ENCODE data around the gene PRX. TPM values are rescaled to one million over a fixed set of nuclear protein-coding genes. Genes with fewer than 3 reads are reported as not detected.

Gene PRX
- total RNA-seq, 2 experiments from 2014 or later = 1.0 to 1.4 TPM

DNA sequence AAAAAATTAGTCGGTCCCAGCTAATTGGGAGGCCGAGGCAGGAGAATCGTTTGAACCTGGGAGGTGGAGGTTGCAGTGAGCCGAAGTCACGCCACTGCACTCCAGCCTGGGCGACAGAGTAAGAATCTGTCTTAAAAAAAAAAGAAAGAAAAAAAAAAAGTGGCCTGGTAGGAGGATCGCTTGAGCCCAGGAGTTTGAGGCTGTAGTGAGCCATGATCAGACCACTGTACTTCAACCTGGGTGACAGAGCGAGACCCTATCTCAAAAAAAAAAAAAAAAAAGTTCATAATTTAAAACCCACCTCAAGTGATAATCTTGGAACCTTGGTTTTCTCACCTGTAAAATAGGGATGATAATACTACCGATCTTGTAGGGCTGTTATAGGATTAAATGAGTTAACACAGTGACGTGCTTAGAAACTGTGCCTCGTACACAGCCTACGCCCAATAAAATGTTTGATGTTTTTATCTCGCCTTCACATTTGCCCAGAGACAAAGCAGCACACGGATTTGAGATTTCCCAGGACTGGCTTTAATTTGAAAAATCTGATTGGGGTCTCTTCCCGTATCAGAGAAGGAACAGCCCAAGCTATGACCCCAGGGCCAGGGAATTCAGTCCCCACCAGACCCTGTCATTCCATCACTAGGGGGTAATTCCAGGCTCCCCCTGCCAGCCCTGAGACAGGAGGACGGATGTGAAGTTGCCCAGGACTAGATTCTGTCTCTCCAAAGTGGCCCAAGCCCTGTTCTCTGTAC lies 9.0 kb upstream of the PRX start:
- CTCF ChIA-PET = interaction anchor here (1.2 to 2.6 kb wide), 2 partner anchors 10 to 42 kb away, joined by 4 to 14 read pairs; partner anchors contain the start of gene BLVRB
- Mint-ChIP-seq H3K4me1 (peaks cover 28% of the 10 kb centered on the region), H3K9me3 (ENCODE audit: low read depth) (no peaks in the 10 kb centered on the region), H3K4me3 (peak overlapping the region; percentile 76), H3K27ac (peak overlapping the region; percentile 90), H3K36me3 (ENCODE audit: low read depth) (peaks cover 20% of the 10 kb centered on the region), H3K27me3 (no peaks in the 10 kb centered on the region)
- intact Hi-C loops (cut with DNase I, micrococcal nuclease) = loop anchor here (1.0 to 2.0 kb wide), 8 partner anchors 17 to 329 kb away; partner anchors contain the start of genes ACTMAP (in 1 of the 2), BLVRB (in 1 of the 2), C19orf47 (in 1 of the 2) and PLD3 (in 1 of the 2)
- DNase-seq (no peak), ATAC-seq (no peak)
- POLR2A ChIA-PET = interaction anchor here (0.5 to 1.7 kb wide), 2 partner anchors 19 to 333 kb away, joined by 4 to 7 read pairs; no protein-coding TSS in a partner anchor

- peak; percentile 84 for DNase-seq
- POLR2A ChIA-PET = interaction anchor here (0.5 to 1.7 kb wide), 7 partner anchors 17 to 843 kb away, joined by 3 to 7 read pairs (median 3); partner anchors contain the start of gene BLVRB
- Mint-ChIP-seq H3K4me1 (peaks cover 28% of the 10 kb centered on the region), H3K9me3 (ENCODE audit: low read depth) (no peaks in the 10 kb centered on the region), H3K27me3 (no peaks in the 10 kb centered on the region), H3K36me3 (ENCODE audit: low read depth) (peaks cover 20% of the 10 kb centered on the region), H3K4me3 (peak overlapping the region; percentile 76), H3K27ac (peak overlapping the region; percentile 90)
- intact Hi-C loops (cut with DNase I, micrococcal nuclease) = loop anchor here (1.0 to 2.0 kb wide), 8 partner anchors 16 to 330 kb away; partner anchors contain the start of genes ACTMAP (in 1 of the 2), BLVRB (in 1 of the 2), C19orf47 (in 1 of the 2) and PLD3 (in 1 of the 2)
- peak; percentile 39 for ATAC-seq
- CTCF ChIA-PET = interaction anchor here (0.5 to 1.3 kb wide), 21 partner anchors 10 to 150 kb away, joined by 3 to 11 read pairs (median 4); partner anchors contain the start of genes BLVRB and SERTAD3
Observed at GRCh38 chr19:40420766-40421765, 7.9 kb upstream of the PRX start.

DNA sequence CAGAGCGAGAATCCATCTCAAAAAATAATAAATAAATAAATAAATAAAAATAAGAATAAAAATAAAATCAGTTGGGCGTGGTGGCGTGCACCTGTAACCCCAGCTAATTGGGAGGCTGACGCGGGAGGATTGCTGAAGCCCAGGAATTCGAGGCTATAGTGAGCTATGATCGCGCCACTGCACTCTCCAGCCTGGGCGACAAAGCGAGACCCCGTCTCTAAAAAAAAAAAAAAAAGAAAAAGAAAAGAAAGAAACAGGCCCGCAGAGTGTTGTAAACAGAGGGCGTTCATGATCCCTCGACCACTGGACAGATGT lies 7.2 kb upstream of the PRX start:
- DNase-seq (no peak), ATAC-seq (no peak)
- Mint-ChIP-seq H3K36me3 (ENCODE audit: low read depth) (peaks cover 20% of the 10 kb centered on the region), H3K4me1 (peaks cover 24% of the 10 kb centered on the region), H3K9me3 (ENCODE audit: low read depth) (no peaks in the 10 kb centered on the region), H3K27me3 (no peaks in the 10 kb centered on the region), H3K4me3 (peak overlapping the region; percentile 76), H3K27ac (peak overlapping the region; percentile 83)
- POLR2A ChIA-PET = interaction anchor here (0.5 to 1.7 kb wide), 5 partner anchors 17 to 195 kb away, joined by 3 to 7 read pairs (median 3); partner anchors contain the start of gene BLVRB
- intact Hi-C loops (cut with DNase I, micrococcal nuclease) = loop anchor here (2.0 kb wide), 4 partner anchors 16 to 330 kb away; partner anchors contain the start of genes ACTMAP (in 1 of the 2) and SNRPA (in 1 of the 2)
- CTCF ChIA-PET = interaction anchor here (0.6 to 1.3 kb wide), 19 partner anchors 11 to 507 kb away, joined by 3 to 11 read pairs (median 4); partner anchors contain the start of genes BLVRB and SERTAD3

DNA sequence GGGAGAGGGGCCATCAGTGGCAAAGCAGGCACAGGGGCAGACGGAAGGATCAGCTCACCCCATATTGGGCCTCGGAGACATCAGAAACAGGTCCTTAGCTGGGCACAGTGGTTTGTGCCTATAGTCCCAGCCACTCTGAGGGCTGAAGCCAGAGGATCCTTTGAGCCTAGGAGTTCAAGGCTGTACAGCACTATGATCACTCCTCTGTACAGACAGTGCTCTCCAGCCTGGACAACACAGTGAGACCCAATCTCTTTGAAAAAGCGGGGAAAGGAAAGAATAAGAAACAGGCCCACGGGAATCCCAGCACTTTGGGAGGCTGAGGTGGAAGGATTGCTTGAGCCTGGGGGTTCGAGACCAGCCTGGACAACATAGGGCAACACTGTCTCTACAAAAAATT lies 6.6 kb upstream of the PRX start:
- CTCF ChIA-PET = interaction anchor here (0.7 to 1.3 kb wide), 6 partner anchors 24 to 508 kb away, joined by 3 to 11 read pairs (median 5); partner anchors contain the start of gene SERTAD3

GRCh38 chr19:40419066-40419612 lies 6.0 kb upstream of the PRX start:
- ATAC-seq (no peak), DNase-seq (no peak)
- H3K4me1 Mint-ChIP-seq = peaks cover 24% of the 10 kb centered on the region
- H3K4me3 Mint-ChIP-seq = no peak overlapping the region
- H3K27ac Mint-ChIP-seq = peak overlapping the region; percentile 17
- peaks cover 13% of the 10 kb centered on the region for H3K36me3 Mint-ChIP-seq (ENCODE audit: low read depth)
- ChIA-PET POLR2A (interaction anchor here (0.6 kb wide), 1 partner anchor 954 kb away, joined by 3 read pairs; no protein-coding TSS in a partner anchor), CTCF (no interaction called here)
- no peaks in the 10 kb centered on the region for H3K27me3 Mint-ChIP-seq
- no peaks in the 10 kb centered on the region for H3K9me3 Mint-ChIP-seq (ENCODE audit: low read depth)
- intact Hi-C loops (cut with DNase I, micrococcal nuclease) = no loop called here

More for the DNA sequence above, 6.6 kb upstream of the PRX start:
- peaks cover 18% of the 10 kb centered on the region for H3K36me3 Mint-ChIP-seq (ENCODE audit: low read depth)
- H3K4me1 Mint-ChIP-seq = peaks cover 24% of the 10 kb centered on the region
- DNase-seq = no peak
- H3K27ac Mint-ChIP-seq = peak overlapping the region; percentile 59
- no peaks in the 10 kb centered on the region for H3K27me3 Mint-ChIP-seq
- peak overlapping the region; percentile 47 for H3K4me3 Mint-ChIP-seq
- POLR2A ChIA-PET = interaction anchor here (1.1 kb wide), 1 partner anchor 46 kb away, joined by 7 read pairs; the partner anchor contains the start of gene BLVRB
- intact Hi-C loops (cut with DNase I, micrococcal nuclease) = loop anchor here (2.0 kb wide), 4 partner anchors 15 to 331 kb away; partner anchors contain the start of genes ACTMAP (in 1 of the 2) and SNRPA (in 1 of the 2)
- no peak for ATAC-seq
- no peaks in the 10 kb centered on the region for H3K9me3 Mint-ChIP-seq (ENCODE audit: low read depth)

GRCh38 chr19:40418040-40418439 lies 4.9 kb upstream of the PRX start:
- ChIA-PET CTCF (interaction anchor here (0.7 to 0.8 kb wide), 3 partner anchors 10 to 116 kb away, joined by 3 to 4 read pairs (median 3); no protein-coding TSS in a partner anchor), POLR2A (no interaction called here)
- Mint-ChIP-seq H3K4me1 (peaks cover 22% of the 10 kb centered on the region), H3K36me3 (ENCODE audit: low read depth) (peaks cover 11% of the 10 kb centered on the region), H3K4me3 (no peak overlapping the region), H3K9me3 (ENCODE audit: low read depth) (no peaks in the 10 kb centered on the region), H3K27me3 (no peaks in the 10 kb centered on the region), H3K27ac (no peak overlapping the region)
- ATAC-seq (no peak), DNase-seq (no peak)
- intact Hi-C loops (cut with DNase I, micrococcal nuclease) = no loop called here

DNA sequence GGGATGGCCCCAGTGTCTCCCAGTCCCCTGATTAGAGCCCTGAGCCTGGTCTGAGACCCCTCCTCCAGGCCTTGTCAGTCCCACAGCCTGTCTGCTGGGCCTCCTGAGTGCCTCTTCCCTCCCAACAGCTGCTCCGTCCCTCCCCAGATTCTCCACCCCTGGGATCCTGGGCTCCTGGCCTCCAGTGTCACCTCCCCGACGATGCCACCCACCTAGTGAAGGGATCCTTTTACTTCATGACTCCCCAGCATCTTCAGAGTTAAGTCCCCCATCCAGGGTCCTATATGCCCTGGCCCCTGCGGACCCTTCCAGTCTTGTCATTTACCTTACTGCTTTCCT lies 4.4 kb upstream of the PRX start:
- no peak for DNase-seq
- Mint-ChIP-seq H3K27me3 (no peaks in the 10 kb centered on the region), H3K27ac (peak overlapping the region; percentile 3), H3K9me3 (ENCODE audit: low read depth) (no peaks in the 10 kb centered on the region), H3K4me3 (no peak overlapping the region), H3K36me3 (ENCODE audit: low read depth) (peaks cover 9% of the 10 kb centered on the region), H3K4me1 (peaks cover 22% of the 10 kb centered on the region)
- ChIA-PET CTCF (interaction anchor here (0.7 kb wide), 1 partner anchor 10 kb away, joined by 3 read pairs; no protein-coding TSS in a partner anchor), POLR2A (interaction anchor here (0.6 kb wide), 1 partner anchor 207 kb away, joined by 5 read pairs; no protein-coding TSS in a partner anchor)
- no peak for ATAC-seq
- intact Hi-C loops (cut with DNase I, micrococcal nuclease) = no loop called here

- Mint-ChIP-seq H3K36me3 (ENCODE audit: low read depth) (peaks cover 4% of the 10 kb centered on the region), H3K27ac (peak overlapping the region; percentile 3), H3K4me3 (no peak overlapping the region), H3K9me3 (ENCODE audit: low read depth) (no peaks in the 10 kb centered on the region), H3K4me1 (peaks cover 16% of the 10 kb centered on the region), H3K27me3 (no peaks in the 10 kb centered on the region)
- CTCF ChIA-PET = interaction anchor here (0.7 to 1.2 kb wide), 3 partner anchors 9 to 47 kb away, joined by 3 read pairs; no protein-coding TSS in a partner anchor
- intact Hi-C loops (cut with DNase I, micrococcal nuclease) = no loop called here
- POLR2A ChIA-PET = interaction anchor here (0.6 to 1.2 kb wide), 2 partner anchors 9 to 208 kb away, joined by 4 to 5 read pairs; no protein-coding TSS in a partner anchor
- ATAC-seq = peak; percentile 13
- peak; percentile 45 for DNase-seq
Observed at GRCh38 chr19:40416918-40417642, 3.9 kb upstream of the PRX start.

DNA sequence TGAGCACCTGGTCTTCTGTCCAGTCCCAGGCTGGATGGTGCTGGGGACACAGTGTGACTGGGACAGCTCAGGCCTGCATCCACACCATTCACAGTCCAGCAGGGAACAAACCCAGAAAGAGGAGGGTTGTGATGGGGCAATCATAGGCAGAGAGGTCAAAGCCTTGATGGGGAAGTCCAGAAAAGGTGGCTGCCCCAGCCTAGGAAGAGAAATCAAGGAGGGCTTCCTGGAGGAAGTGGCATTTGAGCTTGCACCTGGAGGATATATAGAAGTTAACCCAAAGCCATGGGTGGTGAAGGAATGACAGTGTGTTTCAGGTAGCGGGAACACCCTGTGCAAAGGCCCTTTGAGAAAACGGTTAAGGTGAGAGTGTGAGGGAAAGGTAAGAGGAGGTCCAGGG lies 2.6 kb upstream of the PRX start:
- H3K27ac Mint-ChIP-seq = no peak overlapping the region
- H3K9me3 Mint-ChIP-seq (ENCODE audit: low read depth) = no peaks in the 10 kb centered on the region
- peaks cover 12% of the 10 kb centered on the region for H3K4me1 Mint-ChIP-seq
- intact Hi-C loops (cut with DNase I, micrococcal nuclease) = no loop called here
- H3K27me3 Mint-ChIP-seq = peaks cover 2% of the 10 kb centered on the region
- ATAC-seq = no peak
- H3K4me3 Mint-ChIP-seq = no peak overlapping the region
- ChIA-PET POLR2A (interaction anchor here (1.2 kb wide), 1 partner anchor 11 kb away, joined by 4 read pairs; no protein-coding TSS in a partner anchor), CTCF (interaction anchor here (0.6 to 1.2 kb wide), 4 partner anchors 27 to 135 kb away, joined by 3 read pairs; no protein-coding TSS in a partner anchor)
- H3K36me3 Mint-ChIP-seq (ENCODE audit: low read depth) = no peaks in the 10 kb centered on the region
- no peak for DNase-seq
